T-helper 1 cell treated with Interleukin-12 subunit alpha and Interleukin-12 subunit beta and Interleukin-4 antibody, amounts not matched to agents 30 ng/mL and 1 ng/mL, for 36 hours (primary cell): ENCODE results near the gene VGLL1. TPM values are rescaled to one million over a fixed set of nuclear protein-coding genes. Genes with fewer than 3 reads are reported as not detected.

Experiments
- total RNA-seq: library from RNA; stranded (reverse); gene quantifications from 2 replicates; pipeline ENCODE4 v1.2.3, GENCODE V29; 2022

The VGLL1 gene
- total RNA-seq, 1 donor from 2014 or later: not detected

Other genes with a start within 250 kb of the VGLL1 start
- gene ADGRG4, start 231.3 kb upstream of the VGLL1 start, total RNA-seq: not detected in 2 replicates
- not detected in 2 replicates for gene BRS3, start 44.3 kb upstream of the VGLL1 start, total RNA-seq
- 62.0 and 63.5 TPM in 2 replicates for gene HTATSF1, start 34.6 kb upstream of the VGLL1 start, total RNA-seq
- gene CD40LG, start 115.9 kb downstream of the VGLL1 start, total RNA-seq: 241 and 243 TPM in 2 replicates
- 97.4 and 97.9 TPM in 2 replicates for gene ARHGEF6, start 248.7 kb downstream of the VGLL1 start, total RNA-seq